OCI-LY1 (cell line): ENCODE results near the gene HES5.

ENCODE experiments used
- EZH2 ChIP-seq: fragments of 200-600 bp; sonication (generic), shearing (Covaris generic); IDR thresholded peaks from 2 replicates; pipeline ENCODE4 v1.8.0; 2017; ENCODE audit warnings: borderline replicate concordance, mixed run types, mild to moderate bottlenecking, antibody characterized with exemption, low read length, moderate library complexity, mixed read lengths
- TF ChIP-seq, protein P1 (sequence below): fragments of 200-600 bp; sonication (generic), shearing (Covaris generic); IDR thresholded peaks from 2 replicates; pipeline ENCODE4 v1.5.1; 2017; ENCODE audit warnings: mild to moderate bottlenecking, antibody characterized with exemption, low read length, moderate library complexity, mixed read lengths

DNA sequence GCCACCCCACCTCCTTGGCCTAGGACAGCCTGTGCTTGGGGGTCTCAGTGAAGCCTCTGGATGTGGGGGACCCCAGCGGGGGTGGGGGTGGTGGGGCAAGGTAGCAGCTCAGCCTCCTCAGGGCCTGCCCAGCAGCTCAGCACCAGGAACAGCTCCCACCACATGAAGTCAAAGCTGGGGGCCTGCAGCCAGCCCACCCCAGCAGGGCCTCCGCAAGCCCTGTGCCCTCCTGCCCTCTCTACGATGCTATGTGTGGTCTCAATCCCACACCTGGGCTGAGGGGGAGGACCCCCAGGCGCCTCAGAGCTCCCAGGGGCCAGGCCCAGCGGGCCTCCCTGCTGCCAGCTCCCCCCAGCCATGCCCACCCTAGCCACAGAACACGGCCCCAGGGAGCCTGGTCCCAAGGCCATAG, 22.3 kb downstream of the HES5 start:
- TF ChIP-seq, protein P1, sequence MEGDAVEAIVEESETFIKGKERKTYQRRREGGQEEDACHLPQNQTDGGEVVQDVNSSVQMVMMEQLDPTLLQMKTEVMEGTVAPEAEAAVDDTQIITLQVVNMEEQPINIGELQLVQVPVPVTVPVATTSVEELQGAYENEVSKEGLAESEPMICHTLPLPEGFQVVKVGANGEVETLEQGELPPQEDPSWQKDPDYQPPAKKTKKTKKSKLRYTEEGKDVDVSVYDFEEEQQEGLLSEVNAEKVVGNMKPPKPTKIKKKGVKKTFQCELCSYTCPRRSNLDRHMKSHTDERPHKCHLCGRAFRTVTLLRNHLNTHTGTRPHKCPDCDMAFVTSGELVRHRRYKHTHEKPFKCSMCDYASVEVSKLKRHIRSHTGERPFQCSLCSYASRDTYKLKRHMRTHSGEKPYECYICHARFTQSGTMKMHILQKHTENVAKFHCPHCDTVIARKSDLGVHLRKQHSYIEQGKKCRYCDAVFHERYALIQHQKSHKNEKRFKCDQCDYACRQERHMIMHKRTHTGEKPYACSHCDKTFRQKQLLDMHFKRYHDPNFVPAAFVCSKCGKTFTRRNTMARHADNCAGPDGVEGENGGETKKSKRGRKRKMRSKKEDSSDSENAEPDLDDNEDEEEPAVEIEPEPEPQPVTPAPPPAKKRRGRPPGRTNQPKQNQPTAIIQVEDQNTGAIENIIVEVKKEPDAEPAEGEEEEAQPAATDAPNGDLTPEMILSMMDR = no peak
- TF ChIP-seq EZH2 = no peak
